Activated CD4-positive, alpha-beta T cell treated with anti-CD3 and anti-CD28 coated beads, Interleukin-2, amount 50 U/mL, for 24 hours (primary cell): ENCODE measurements around the gene SMG6.
"Not testable (repeated sequence)": the region's sequence is repeated elsewhere in the genome, so short reads cannot be mapped to it uniquely, and the experiment has no call there.

Source experiments
- DNase-seq, 2 donors: peaks; one replicate each; pipeline ENCODE4 v3.0.0-alpha.2; 2020; ENCODE audit warnings: low read depth in 1 of 2, low spot score in 1 of 2

The SMG6 gene

GRCh38 chr17:2015314-2015713 is 288.3 kb downstream of the SMG6 start:
- DNase-seq: no peak

DNA sequence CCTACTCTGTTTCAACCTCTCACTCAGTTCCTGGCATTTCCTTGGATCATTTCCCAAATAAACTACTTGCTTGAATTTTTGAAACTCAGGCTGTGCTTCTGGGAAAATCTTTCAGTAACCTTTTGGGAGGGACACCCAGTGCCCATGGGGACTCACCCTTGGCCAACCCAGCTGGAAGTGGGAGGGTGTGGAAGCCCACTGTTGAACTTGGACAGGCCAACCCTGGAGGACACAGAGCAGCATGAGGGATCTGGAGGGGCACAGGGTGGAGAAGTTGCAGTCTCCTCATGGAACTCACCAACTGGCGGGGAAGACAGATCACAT is 289.6 kb downstream of the SMG6 start:
- no peak for DNase-seq

- not testable (repeated sequence) for DNase-seq
Measured at GRCh38 chr17:2013220-2013993, 290.2 kb downstream of the SMG6 start.

GRCh38 chr17:2012499-2012898 is 291.1 kb downstream of the SMG6 start:
- no peak for DNase-seq

DNA sequence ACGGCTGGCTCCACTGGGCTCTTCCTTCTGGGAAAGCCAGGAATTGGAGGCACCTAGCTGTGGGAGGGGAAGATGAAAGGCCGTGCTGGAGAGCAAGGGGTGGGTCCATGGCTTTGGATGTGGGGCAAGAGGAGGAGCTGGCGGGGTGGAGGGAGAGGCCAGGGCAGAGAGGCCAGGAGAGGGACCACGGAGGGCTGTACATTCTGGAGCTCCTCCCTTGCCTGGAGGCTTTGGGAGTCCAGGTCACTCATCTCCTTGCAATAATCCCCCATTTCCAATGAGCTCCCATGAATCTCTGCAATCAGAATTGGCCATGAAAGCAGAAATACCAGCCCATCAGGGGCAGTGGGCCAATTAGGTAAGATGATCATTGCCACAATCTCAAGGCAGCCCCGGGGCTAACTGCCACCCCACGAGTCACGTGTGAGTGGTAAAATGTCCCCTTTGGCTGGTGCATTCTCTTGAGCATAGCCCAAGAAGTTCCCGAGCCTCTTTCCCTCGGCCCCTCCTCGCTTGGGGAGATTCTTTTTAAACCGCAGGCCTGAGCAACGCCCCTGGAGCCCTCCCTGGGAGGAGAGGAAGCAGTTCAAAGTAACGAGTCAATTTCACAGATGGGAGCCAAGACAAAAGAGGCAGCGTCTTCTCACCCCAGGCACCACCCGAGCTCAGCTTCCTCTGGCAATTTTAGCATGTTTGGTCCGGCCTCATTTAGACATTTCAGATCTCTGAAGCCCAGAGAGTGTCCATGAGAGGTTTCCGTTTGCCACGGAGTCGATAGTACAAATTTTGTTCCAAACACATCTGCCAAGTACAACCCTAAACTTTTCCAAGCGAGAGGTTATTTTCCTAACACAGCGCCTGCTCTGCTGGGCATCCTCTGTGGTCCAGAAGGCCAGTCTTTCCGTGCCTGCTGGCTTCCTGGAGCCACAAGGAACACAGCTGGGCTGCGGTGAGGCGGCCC is 291.9 kb downstream of the SMG6 start:
- no peak for DNase-seq
